ENCODE measurements around the gene CFAP46. TPM values are rescaled to one million over a fixed set of nuclear protein-coding genes. Genes with fewer than 3 reads are reported as not detected.
A peak's percentile ranks its signal among the peaks of the same experiment; 100 is the strongest.

Gene CFAP46
- polyA plus RNA-seq, 1 of the 3 experiments (the other 2 are of a cell fraction), result 3.9 TPM

DNA sequence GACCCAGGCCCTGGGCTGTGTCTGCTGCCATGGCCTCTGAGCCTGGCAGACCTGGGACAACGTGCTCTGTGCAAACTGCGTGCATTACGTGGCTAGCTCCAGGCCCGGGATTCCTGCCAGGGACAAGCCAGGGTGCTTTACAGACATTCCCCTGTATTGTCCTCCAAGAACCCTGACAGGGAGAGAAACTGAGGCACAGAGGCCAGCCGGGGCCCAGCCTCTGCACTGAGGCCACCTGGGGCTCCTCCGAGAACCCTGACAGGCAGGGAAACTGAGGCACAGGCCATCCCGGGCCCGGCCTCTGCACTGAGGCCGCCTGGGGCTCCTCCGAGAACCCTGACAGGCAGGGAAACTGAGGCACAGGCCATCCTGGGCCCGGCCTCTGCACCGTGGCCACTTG, 64.9 kb downstream of the CFAP46 start:
- Histone ChIP-seq H3K4me3 (ENCODE audit: low read depth in 2 of 2, low read length in 1 of 2) (no peak overlapping the region), H3K27ac (ENCODE audit: low read depth in 2 of 2, low read length in 1 of 2) (no peak overlapping the region), H4K20me1 (ENCODE audit: insufficient read depth) (no peaks in the 10 kb centered on the region), H2AFZ (ENCODE audit: low read depth) (no peak overlapping the region), H3K9me2 (no peaks in the 10 kb centered on the region), H3K4me2 (no peak overlapping the region), H3K9me3 (no peaks in the 10 kb centered on the region), H3K9ac (no peak overlapping the region), H3K4me1 (ENCODE audit: control insufficient read depth in 1 of 2, insufficient read depth in 2 of 2, low read depth in 1 of 2, low read length in 1 of 2) (no peaks in the 10 kb centered on the region; a peak in 1 of 4 replicates), H3F3A (replicated peaks; ENCODE audit: insufficient read depth) (no peaks in the 10 kb centered on the region), H3K79me2 (ENCODE audit: insufficient read depth) (no peaks in the 10 kb centered on the region), H3K27me3 (ENCODE audit: insufficient read depth) (no peaks in the 10 kb centered on the region), H3K36me3 (replicated peaks in 1 of 2; ENCODE audit: control insufficient read depth in 1 of 2, insufficient read depth in 2 of 2, low read length in 1 of 2) (no peaks in the 10 kb centered on the region)
- no peak for TF ChIP-seq CHD2 (IDR thresholded peaks at IDR 0.05; ENCODE audit: low read length, partially characterized antibody)
- no peak for DNase-seq
- CTCF ChIA-PET, result interaction anchor here (0.9 to 1.0 kb wide), 2 partner anchors 33 to 223 kb away, joined by 3 read pairs; no protein-coding TSS in a partner anchor
- POLR2A ChIA-PET, result no interaction called here
- 22% methylated on average over 7 of the region's 12 CpGs for WGBS (ENCODE audit: low lambda C conversion rate)

DNA sequence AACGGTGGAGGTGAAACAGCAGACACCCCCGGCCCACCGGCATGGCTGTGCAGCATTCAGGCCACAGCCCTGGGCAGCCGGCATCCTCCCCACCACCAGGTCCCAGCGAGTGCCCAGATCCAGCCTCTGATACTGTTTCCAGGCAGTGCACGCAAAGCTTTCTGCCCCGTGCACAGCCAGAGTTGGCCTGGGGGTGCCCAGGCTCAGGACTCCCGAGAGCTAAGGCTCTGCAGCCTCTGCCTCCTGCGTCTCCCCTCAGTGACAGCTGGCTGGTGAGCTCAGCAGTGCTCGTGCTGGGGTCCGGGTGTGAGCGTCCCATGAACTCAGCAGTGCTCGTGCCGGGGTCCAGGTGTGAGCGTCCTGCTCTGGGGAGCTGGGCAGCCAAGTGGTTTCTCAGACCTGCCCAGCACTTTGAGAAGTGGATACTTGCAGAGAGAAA, 65.4 kb downstream of the CFAP46 start:
- WGBS (ENCODE audit: low lambda C conversion rate), result 43% methylated on average over 10 of the region's 15 CpGs
- CTCF ChIA-PET, result interaction anchor here (0.7 to 1.3 kb wide), 5 partner anchors 9 to 222 kb away, joined by 3 read pairs; no protein-coding TSS in a partner anchor
- H2AFZ ChIP-seq (ENCODE audit: low read depth), result no peak overlapping the region
- no peaks in the 10 kb centered on the region for H3K27me3 ChIP-seq (ENCODE audit: insufficient read depth)
- H3K9me3 ChIP-seq, result no peaks in the 10 kb centered on the region
- no peak overlapping the region for H3K4me2 ChIP-seq
- no peaks in the 10 kb centered on the region for H3F3A ChIP-seq (replicated peaks; ENCODE audit: insufficient read depth)
- no peak overlapping the region for H3K9ac ChIP-seq
- H3K27ac ChIP-seq (ENCODE audit: low read depth in 2 of 2, low read length in 1 of 2), result no peak overlapping the region
- H3K4me1 ChIP-seq (ENCODE audit: control insufficient read depth in 1 of 2, insufficient read depth in 2 of 2, low read depth in 1 of 2, low read length in 1 of 2), result no peaks in the 10 kb centered on the region; a peak in 1 of 4 replicates
- DNase-seq, result no peak
- TF ChIP-seq GATA2 (CRISPR knock-in tag; IDR thresholded peaks at IDR 0.05), result 0 out of 2 replicates have a peak, but pooled peaks have one; percentile 11
- TF ChIP-seq TEAD4 (IDR thresholded peaks at IDR 0.05; ENCODE audit: borderline replicate concordance, insufficient read depth), result no peak
- no peak for TF ChIP-seq FOXJ3 (CRISPR knock-in tag; IDR thresholded peaks at IDR 0.05)
- POLR2A ChIA-PET, result no interaction called here
- H4K20me1 ChIP-seq (ENCODE audit: insufficient read depth), result no peaks in the 10 kb centered on the region
- H3K9me2 ChIP-seq, result no peaks in the 10 kb centered on the region
- H3K4me3 ChIP-seq (ENCODE audit: low read depth in 2 of 2, low read length in 1 of 2), result no peak overlapping the region
- H3K36me3 ChIP-seq (replicated peaks in 1 of 2; ENCODE audit: control insufficient read depth in 1 of 2, insufficient read depth in 2 of 2, low read length in 1 of 2), result no peaks in the 10 kb centered on the region
- no peaks in the 10 kb centered on the region for H3K79me2 ChIP-seq (ENCODE audit: insufficient read depth)

DNA sequence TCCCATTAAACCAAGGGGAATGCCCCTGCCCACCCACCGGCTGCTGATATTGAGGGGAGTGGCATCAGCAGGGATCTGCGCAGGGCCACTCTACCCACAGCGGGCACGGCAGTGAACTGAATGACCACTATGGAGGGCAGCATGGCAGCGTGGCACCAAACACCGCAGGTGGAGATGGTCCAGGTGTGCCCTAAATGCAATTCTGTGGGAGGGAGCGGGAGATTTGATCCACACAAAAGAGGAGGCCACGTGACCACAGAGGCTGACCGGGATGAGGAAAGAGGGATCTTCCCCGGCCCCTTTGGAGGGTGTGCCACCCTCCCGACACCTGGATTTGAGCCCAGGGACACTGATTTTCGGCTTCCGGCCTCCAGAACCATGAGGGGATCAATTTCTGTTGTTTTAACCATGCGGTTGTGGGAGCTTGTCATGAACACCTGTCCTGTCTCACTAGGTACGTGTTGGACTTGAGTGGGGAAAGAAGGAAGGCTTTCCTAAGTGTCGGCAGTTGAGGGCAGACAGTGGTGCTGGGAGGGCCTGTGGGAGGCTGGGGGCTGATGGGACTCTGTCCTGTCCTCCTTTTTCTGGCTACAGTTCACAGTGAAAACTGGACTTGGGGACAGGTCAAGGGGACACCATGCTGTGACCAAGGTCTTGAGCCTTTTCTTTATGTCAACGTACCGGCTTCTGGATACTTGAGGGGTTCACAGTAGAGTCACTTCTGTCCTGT, 66.1 kb downstream of the CFAP46 start:
- Histone ChIP-seq H3K36me3 (replicated peaks in 1 of 2; ENCODE audit: control insufficient read depth in 1 of 2, insufficient read depth in 2 of 2, low read length in 1 of 2) (no peaks in the 10 kb centered on the region), H4K20me1 (ENCODE audit: insufficient read depth) (no peaks in the 10 kb centered on the region), H3K4me1 (ENCODE audit: control insufficient read depth in 1 of 2, insufficient read depth in 2 of 2, low read depth in 1 of 2, low read length in 1 of 2) (no peaks in the 10 kb centered on the region; a peak in 1 of 4 replicates), H3K9me3 (no peaks in the 10 kb centered on the region), H3K4me3 (ENCODE audit: low read depth in 2 of 2, low read length in 1 of 2) (no peak overlapping the region), H3F3A (replicated peaks; ENCODE audit: insufficient read depth) (no peaks in the 10 kb centered on the region), H3K27me3 (ENCODE audit: insufficient read depth) (no peaks in the 10 kb centered on the region), H3K4me2 (no peak overlapping the region), H3K9me2 (no peaks in the 10 kb centered on the region), H2AFZ (ENCODE audit: low read depth) (no peak overlapping the region), H3K79me2 (ENCODE audit: insufficient read depth) (no peaks in the 10 kb centered on the region), H3K9ac (no peak overlapping the region), H3K27ac (ENCODE audit: low read depth in 2 of 2, low read length in 1 of 2) (no peak overlapping the region)
- no peak for DNase-seq
- 54% methylated on average over 13 of the region's 18 CpGs for WGBS (ENCODE audit: low lambda C conversion rate)
- ChIA-PET CTCF (interaction anchor here (0.7 to 1.3 kb wide), 4 partner anchors 10 to 221 kb away, joined by 3 read pairs; no protein-coding TSS in a partner anchor), POLR2A (no interaction called here)
- TF ChIP-seq, protein P1, sequence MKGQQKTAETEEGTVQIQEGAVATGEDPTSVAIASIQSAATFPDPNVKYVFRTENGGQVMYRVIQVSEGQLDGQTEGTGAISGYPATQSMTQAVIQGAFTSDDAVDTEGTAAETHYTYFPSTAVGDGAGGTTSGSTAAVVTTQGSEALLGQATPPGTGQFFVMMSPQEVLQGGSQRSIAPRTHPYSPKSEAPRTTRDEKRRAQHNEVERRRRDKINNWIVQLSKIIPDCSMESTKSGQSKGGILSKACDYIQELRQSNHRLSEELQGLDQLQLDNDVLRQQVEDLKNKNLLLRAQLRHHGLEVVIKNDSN (IDR thresholded peaks at IDR 0.05; ENCODE audit: borderline replicate concordance, low read depth), result no peak
- TF ChIP-seq RCOR1 (IDR thresholded peaks at IDR 0.05; ENCODE audit: low read length) (no peak), MXI1 (IDR thresholded peaks at IDR 0.05; ENCODE audit: low read depth, low read length) (no peak), NRF1 (IDR thresholded peaks at IDR 0.05; ENCODE audit: low read depth, low read length) (no peak), GABPA (IDR thresholded peaks at IDR 0.05; ENCODE audit: low read depth) (no peak), YY1 (IDR thresholded peaks at IDR 0.05; ENCODE audit: low read depth) (no peak)
- TF ChIP-seq, protein P2, sequence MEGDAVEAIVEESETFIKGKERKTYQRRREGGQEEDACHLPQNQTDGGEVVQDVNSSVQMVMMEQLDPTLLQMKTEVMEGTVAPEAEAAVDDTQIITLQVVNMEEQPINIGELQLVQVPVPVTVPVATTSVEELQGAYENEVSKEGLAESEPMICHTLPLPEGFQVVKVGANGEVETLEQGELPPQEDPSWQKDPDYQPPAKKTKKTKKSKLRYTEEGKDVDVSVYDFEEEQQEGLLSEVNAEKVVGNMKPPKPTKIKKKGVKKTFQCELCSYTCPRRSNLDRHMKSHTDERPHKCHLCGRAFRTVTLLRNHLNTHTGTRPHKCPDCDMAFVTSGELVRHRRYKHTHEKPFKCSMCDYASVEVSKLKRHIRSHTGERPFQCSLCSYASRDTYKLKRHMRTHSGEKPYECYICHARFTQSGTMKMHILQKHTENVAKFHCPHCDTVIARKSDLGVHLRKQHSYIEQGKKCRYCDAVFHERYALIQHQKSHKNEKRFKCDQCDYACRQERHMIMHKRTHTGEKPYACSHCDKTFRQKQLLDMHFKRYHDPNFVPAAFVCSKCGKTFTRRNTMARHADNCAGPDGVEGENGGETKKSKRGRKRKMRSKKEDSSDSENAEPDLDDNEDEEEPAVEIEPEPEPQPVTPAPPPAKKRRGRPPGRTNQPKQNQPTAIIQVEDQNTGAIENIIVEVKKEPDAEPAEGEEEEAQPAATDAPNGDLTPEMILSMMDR (IDR thresholded peaks at IDR 0.05), result no peak
